Naive B cell (primary cell): ENCODE measurements around the gene IDS. TPM values are rescaled to one million over a fixed set of nuclear protein-coding genes. Genes with fewer than 3 reads are reported as not detected.

Experiments
- ATAC-seq, 2 donors: fragments of 150-1000 bp; cut with Tn5 transposase; 2 replicates each; pipeline ENCODE4 v1.10.0; 2021; ENCODE audit warnings: low read depth in 2 of 2, mild to moderate bottlenecking in 2 of 2, moderate library complexity in 2 of 2
- DNase-seq: peaks from one replicate; pipeline ENCODE4 v3.0.0; 2022
- H3K27ac Mint-ChIP-seq, 6 donors: one replicate each; pipeline ENCODE4 v1.8.0; 2020 to 2022; ENCODE audit warnings: mild to moderate bottlenecking in 6 of 6, mixed read lengths in 6 of 6, moderate library complexity in 5 of 6, inconsistent platforms in 2 of 6
- H3K27me3 Mint-ChIP-seq, 3 donors: one replicate each; pipeline ENCODE4 v1.8.0; 2021 to 2022; ENCODE audit warnings: mixed read lengths in 3 of 3, mild to moderate bottlenecking in 1 of 3
- H3K36me3 Mint-ChIP-seq, 2 donors: one replicate each; pipeline ENCODE4 v1.8.0; 2020 to 2022; ENCODE audit warnings: mixed read lengths in 2 of 2, inconsistent platforms in 1 of 2, mild to moderate bottlenecking in 1 of 2
- H3K4me1 Mint-ChIP-seq, 3 donors: one replicate each; pipeline ENCODE4 v1.8.0; 2020 to 2022; ENCODE audit warnings: mixed read lengths in 3 of 3, inconsistent platforms in 1 of 3, mild to moderate bottlenecking in 1 of 3, moderate library complexity in 1 of 3
- H3K4me3 Mint-ChIP-seq, 8 donors: one replicate each; pipeline ENCODE4 v1.8.0; 2020 to 2022; ENCODE audit warnings: mild to moderate bottlenecking in 8 of 8, mixed read lengths in 8 of 8, moderate library complexity in 8 of 8, inconsistent platforms in 2 of 8
- H3K9me3 Mint-ChIP-seq, 7 donors: one replicate each; pipeline ENCODE4 v1.8.0; 2020 to 2022; ENCODE audit warnings: mixed read lengths in 7 of 7, mild to moderate bottlenecking in 5 of 7, inconsistent platforms in 2 of 7, moderate library complexity in 1 of 7
- polyA plus RNA-seq, 6 donors: library from polyadenylated mRNA; unstranded; fragments of 300-500 nt; fragmentation: Illumina TruSeq; gene quantifications; one replicate each; pipeline ENCODE4 v1.2.3, GENCODE V29; 2021; ENCODE audit warnings: low read depth in 6 of 6

The IDS gene
- polyA plus RNA-seq, 6 donors from 2014 or later: 71.1 to 106 (median 77.5) TPM

DNA sequence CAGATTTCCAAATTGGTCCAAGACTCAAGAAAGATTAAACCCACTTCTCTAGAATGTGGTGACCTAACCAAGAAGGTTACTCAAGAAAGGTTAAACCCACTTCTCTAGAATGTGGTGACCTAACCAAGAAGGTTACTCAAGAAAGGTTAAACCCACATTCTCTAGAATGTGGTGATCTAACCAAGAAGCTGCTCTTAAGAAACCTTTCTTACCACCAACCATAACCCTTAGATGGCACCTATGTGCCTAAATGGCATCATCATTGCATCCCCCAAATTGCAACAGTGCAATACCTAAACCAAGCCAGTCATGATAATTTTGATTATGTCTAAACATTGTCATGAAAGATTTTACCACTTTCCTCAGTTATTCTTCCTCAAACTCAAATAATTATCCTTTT, 49.2 kb downstream of the IDS start:
- no peak overlapping the region for H3K27ac Mint-ChIP-seq
- H3K4me3 Mint-ChIP-seq: no peak overlapping the region
- peaks cover 0 to 6% (median 4%) of the 10 kb centered on the region in 3 donors for H3K27me3 Mint-ChIP-seq
- H3K9me3 Mint-ChIP-seq: peaks cover 0 to 4% (median 0%) of the 10 kb centered on the region in 7 donors
- H3K36me3 Mint-ChIP-seq: no peaks in the 10 kb centered on the region
- ATAC-seq (no peak), DNase-seq (no peak)
- H3K4me1 Mint-ChIP-seq: no peaks in the 10 kb centered on the region

DNA sequence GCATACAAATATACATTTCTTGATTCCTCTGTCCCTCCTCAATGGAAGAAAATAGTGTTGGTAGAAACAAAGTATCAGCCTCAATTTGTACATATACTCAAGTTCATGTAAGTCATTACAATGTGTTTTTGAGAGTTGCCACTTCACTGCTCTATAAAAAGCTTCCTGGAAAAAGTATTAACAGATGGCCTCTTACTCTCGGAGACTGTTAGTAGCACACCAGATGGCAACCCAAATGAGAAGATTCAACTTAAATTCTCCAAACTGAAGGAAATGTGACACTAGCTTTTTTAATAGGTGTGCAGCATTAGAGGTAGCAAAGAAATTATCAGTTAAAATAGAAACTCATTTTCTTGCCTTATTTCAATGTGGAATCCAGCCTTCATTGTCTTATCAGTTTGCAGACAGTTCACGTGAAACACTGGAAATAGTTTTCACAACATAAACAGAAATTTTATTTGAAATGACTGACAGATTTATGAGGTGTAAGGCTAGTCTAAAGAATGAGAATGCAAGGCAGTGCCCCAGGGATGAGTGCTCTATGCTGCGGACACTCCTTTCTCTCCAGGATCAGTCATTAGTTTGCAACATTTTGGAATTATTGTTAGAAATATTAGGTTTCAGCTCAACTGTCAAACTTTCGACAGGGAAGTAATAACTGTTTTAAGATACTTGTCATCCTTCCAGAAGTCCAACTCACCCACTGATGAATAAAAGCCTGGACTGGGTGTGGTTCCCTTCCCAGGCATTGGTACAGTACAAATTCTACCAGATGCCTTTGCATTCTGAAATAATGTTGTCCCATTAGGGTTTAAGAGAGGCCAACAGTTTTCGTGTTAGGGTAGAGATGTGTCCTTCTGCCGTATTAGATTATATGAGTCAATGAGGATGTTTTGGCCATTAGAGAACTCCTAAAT, 50.9 kb downstream of the IDS start:
- H3K27me3 Mint-ChIP-seq: peaks cover 0 to 4% (median 0%) of the 10 kb centered on the region in 3 donors
- H3K9me3 Mint-ChIP-seq: peaks cover 0 to 13% (median 9%) of the 10 kb centered on the region in 7 donors
- no peak overlapping the region for H3K27ac Mint-ChIP-seq
- no peak for DNase-seq
- no peaks in the 10 kb centered on the region for H3K4me1 Mint-ChIP-seq
- no peak overlapping the region for H3K4me3 Mint-ChIP-seq
- no peak for ATAC-seq
- no peaks in the 10 kb centered on the region for H3K36me3 Mint-ChIP-seq

DNA sequence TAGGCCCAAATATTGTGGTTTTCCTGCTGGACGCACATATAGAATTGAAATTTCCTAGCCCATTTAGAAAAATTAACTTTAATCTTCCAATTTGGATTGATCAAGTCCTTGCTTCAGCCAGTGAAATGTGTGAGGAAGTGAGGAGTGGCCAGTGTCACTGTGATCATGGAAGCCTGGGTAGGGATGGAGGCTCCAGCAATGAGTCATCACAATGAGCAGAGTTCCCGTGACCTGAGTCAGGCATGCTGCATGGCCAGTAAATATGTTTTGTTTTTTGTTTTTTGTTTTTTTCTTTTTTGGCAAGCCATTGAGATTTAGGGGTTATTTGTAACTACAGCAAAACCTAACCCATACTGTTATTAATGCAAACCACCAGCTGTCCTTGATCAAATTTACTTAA, 52.1 kb downstream of the IDS start:
- DNase-seq: no peak
- ATAC-seq: no peak
- no peaks in the 10 kb centered on the region for H3K4me1 Mint-ChIP-seq
- no peak overlapping the region for H3K27ac Mint-ChIP-seq
- H3K4me3 Mint-ChIP-seq: no peak overlapping the region
- H3K36me3 Mint-ChIP-seq: no peaks in the 10 kb centered on the region
- H3K27me3 Mint-ChIP-seq: peaks cover 0 to 4% (median 0%) of the 10 kb centered on the region in 3 donors
- peaks cover 0 to 17% (median 11%) of the 10 kb centered on the region in 7 donors for H3K9me3 Mint-ChIP-seq

DNA sequence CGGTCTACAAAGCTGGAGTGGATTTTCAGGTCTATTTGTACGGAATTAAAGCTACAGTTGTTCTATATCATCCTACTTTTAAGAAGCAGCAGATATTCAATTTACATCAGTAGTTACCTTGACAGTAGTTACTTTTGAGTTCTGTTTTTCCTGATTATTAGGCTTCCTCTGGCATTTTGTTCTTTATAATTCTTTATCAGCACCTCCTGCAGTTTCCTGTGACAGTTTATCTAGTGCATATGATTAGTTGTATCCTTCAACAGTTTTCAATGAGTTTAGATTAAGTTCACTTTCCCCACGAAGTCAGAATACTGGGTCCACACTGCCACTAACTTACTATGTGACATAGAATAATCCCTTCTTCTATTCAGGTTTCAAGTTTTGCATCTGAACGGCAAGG, 71.7 kb downstream of the IDS start:
- Mint-ChIP-seq H3K9me3 (peaks cover 0 to 7% (median 0%) of the 10 kb centered on the region in 7 donors), H3K36me3 (no peaks in the 10 kb centered on the region), H3K4me3 (no peak overlapping the region), H3K27ac (no peak overlapping the region), H3K4me1 (no peaks in the 10 kb centered on the region), H3K27me3 (peaks cover 0 to 6% (median 0%) of the 10 kb centered on the region in 3 donors)
- ATAC-seq: no peak
- no peak for DNase-seq

DNA sequence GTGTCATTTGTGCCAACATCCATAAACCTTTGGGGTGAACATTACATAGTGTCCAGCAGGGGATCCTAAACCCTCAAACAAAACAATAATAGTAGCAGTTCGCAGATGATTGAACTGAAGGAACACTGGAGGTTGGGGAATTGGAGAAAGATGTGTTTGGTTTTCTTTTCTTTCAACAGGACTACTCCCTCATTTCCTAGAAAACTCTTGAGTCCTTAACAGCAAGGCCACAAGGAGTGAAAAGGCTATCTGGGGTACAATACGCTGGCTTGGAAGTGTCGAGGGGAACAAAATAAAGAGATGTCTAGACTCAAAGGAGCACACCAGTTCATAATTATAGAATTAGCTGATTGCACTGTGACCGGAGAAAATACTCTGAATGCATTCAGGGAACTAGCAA, 72.1 kb downstream of the IDS start:
- H3K4me3 Mint-ChIP-seq: no peak overlapping the region
- H3K4me1 Mint-ChIP-seq: no peaks in the 10 kb centered on the region
- no peaks in the 10 kb centered on the region for H3K36me3 Mint-ChIP-seq
- H3K27ac Mint-ChIP-seq: no peak overlapping the region
- DNase-seq (no peak), ATAC-seq (no peak)
- H3K27me3 Mint-ChIP-seq: peaks cover 0 to 6% (median 0%) of the 10 kb centered on the region in 3 donors
- H3K9me3 Mint-ChIP-seq: peaks cover 0 to 7% (median 2%) of the 10 kb centered on the region in 7 donors

Other genes with a start within 250 kb of the IDS start
- gene EOLA1, start 35.7 kb upstream of the IDS start, polyA plus RNA-seq: 10 to 100 TPM; 10.6 to 27.8 (median 23.2) TPM
- gene HSFX3, start 44.6 kb upstream of the IDS start, polyA plus RNA-seq: not detected
- gene MAGEA9B, start 82.2 kb upstream of the IDS start, polyA plus RNA-seq: not detected
- gene HSFX2, start 90.0 kb upstream of the IDS start, polyA plus RNA-seq: under 1 TPM in 3 of 6 donors, not detected in 3; 0.18 to 0.72 (median 0.30) TPM
- gene TMEM185A, start 126.5 kb upstream of the IDS start, polyA plus RNA-seq: 10 to 100 TPM in 5 of 6 donors, 1 to 10 TPM in 1; 9.1 to 23.7 (median 16.7) TPM
- gene MAGEA11, start 206.8 kb upstream of the IDS start, polyA plus RNA-seq: not detected